Adrenal gland (tissue), 12 donors: ENCODE data around the gene TBXAS1. TPM values are rescaled to one million over a fixed set of nuclear protein-coding genes. Genes with fewer than 3 reads are reported as not detected.
A peak's percentile ranks its signal among the peaks of the same experiment; 100 is the strongest.

ENCODE experiments used
- DNase-seq, 7 donors: peaks; one replicate each; pipeline ENCODE4 v3.0.0-alpha.2; 2019 to 2020
- H3K27ac ChIP-seq, 5 donors: fragments of 200-600 bp; sonication (generic) in 4 of 5; 1 replicate in 3 of 5; 2 replicates in 2 of 5; pipeline versions ENCODE4 v1.5.1 to v1.8.0; 2016 to 2020; ENCODE audit warnings: mild to moderate bottlenecking in 1 of 5
- H3K27me3 ChIP-seq: fragments of 200-600 bp; 2 replicates; pipeline ENCODE4 v1.8.0; 2021
- H3K36me3 ChIP-seq, 2 donors: fragments of 200-600 bp; replicated peaks in 1 of 2; 1 replicate in 1 of 2; 2 replicates in 1 of 2; pipeline versions ENCODE4 v1.5.1 to v1.8.0; 2018 to 2022
- H3K4me1 ChIP-seq, 2 donors: fragments of 200-600 bp; replicated peaks in 1 of 2; 1 replicate in 1 of 2; 2 replicates in 1 of 2; pipeline versions ENCODE4 v1.5.1 to v1.8.0; 2018 to 2021
- H3K4me3 ChIP-seq, 4 donors: fragments of 200-600 bp; sonication (generic) in 3 of 4; one replicate each; pipeline ENCODE4 v1.5.1; 2016 to 2018
- H3K9me3 ChIP-seq, 3 donors: fragments of 200-600 bp; sonication (generic) in 1 of 3; replicated peaks in 1 of 3; 1 replicate in 2 of 3; 2 replicates in 1 of 3; pipeline versions ENCODE4 v1.5.1 to v1.8.0; 2016 to 2021
- CTCF ChIP-seq, 6 experiments: fragments of 450-650 bp in 4 of 6; fragments of 200-600 bp in 2 of 6; sonication (generic) in 1 of 6; IDR thresholded peaks; 1 replicate in 5 of 6; 2 replicates in 1 of 6; pipeline versions ENCODE4 v1.5.1 to v1.8.0; 2016 to 2021; ENCODE audit warnings: antibody characterized with exemption in 6 of 6, mild to moderate bottlenecking in 2 of 6, moderate library complexity in 1 of 6
- POLR2A ChIP-seq, 2 donors: fragments of 450-650 bp; IDR thresholded peaks; one replicate each; pipeline ENCODE4 v1.6.1; 2017; ENCODE audit warnings: antibody characterized with exemption in 2 of 2, mild to moderate bottlenecking in 2 of 2, moderate library complexity in 1 of 2
- WGBS, 4 donors: extraction: QIAGEN DNeasy Blood & Tissue Kit in 2 of 4; methylation state at CpG; one replicate each; pipeline versions ENCODE4 v1.1.5 to v1.1.7; 2013 to 2017; 5-methylcytosine and 5-hydroxymethylcytosine counted together
- intact Hi-C, 2 donors: fragments of 100-400 bp; cut with DNase I; formaldehyde crosslinking; loops; one replicate each; pipeline versions ENCODE4 v1.14.1 to v1.15.0; 2022 to 2023
- polyA plus RNA-seq, 3 donors: library from polyadenylated mRNA; stranded (reverse); fragments of 200-250 nt in 2 of 3; fragments of 350-450 nt in 1 of 3; fragmentation: Illumina TruSeq in 1 of 3; extraction: RNeasy Lipid Tissue Mini Kit (QIAGEN cat#74804) in 1 of 3; gene quantifications; one replicate each; pipeline ENCODE4 v1.2.3, GENCODE V29; 2013 to 2014
- total RNA-seq, 9 donors: library from RNA; depleted of rRNA in 4 of 9; stranded (reverse); fragments of >200 nt in 4 of 9; fragments of 120-200 nt in 1 of 9; fragmentation: NEBNext Ultra II Directional in 1 of 9; extraction: Animal tissue kit (Norgen Biotek cat#: 25700) in 1 of 9; gene quantifications; one replicate each; pipeline versions ENCODE4 v1.1.0 to v1.2.4, GENCODE V29; 2013 to 2023
- donor health status: healthy with polysubstance abuse.
- donor health status: Bipolar disorder and iron deficiency.
- donor health status: DM: yes; HTN: yes; CAD: no.
- donor health status: DM: no; HTN: no; CAD: no.
- donor health status: DM: no; HTN: no; CAD: no.
- donor health status: DM: yes; HTN: yes; CAD: no.

Gene TBXAS1
- total and polyA plus RNA-seq, 12 donors = 9.0 to 87.0 (median 27.3) TPM

- 82 to 94% (median 88%) methylated on average over 3 of the region's 3 CpGs for WGBS, 4 donors
- no peak overlapping the region for H3K27ac ChIP-seq
- intact Hi-C loops = no loop called here
- no peaks in the 10 kb centered on the region for H3K36me3 ChIP-seq
- no peaks in the 10 kb centered on the region for H3K9me3 ChIP-seq
- H3K4me1 ChIP-seq = peaks cover 14 to 18% of the 10 kb centered on the region in 2 donors
- DNase-seq = peak in 1 of 7 donors; percentile 13
- H3K27me3 ChIP-seq = no peaks in the 10 kb centered on the region
- H3K4me3 ChIP-seq = no peak overlapping the region
- TF ChIP-seq POLR2A (IDR thresholded peaks at IDR 0.05) (no peak), CTCF (IDR thresholded peaks at IDR 0.05) (no peak)
Measured at GRCh38 chr7:140053812-140054539, 224.9 kb downstream of the TBXAS1 start.

- no peaks in the 10 kb centered on the region for H3K9me3 ChIP-seq
- peaks cover 10 to 19% of the 10 kb centered on the region in 2 donors for H3K4me1 ChIP-seq
- no peaks in the 10 kb centered on the region for H3K27me3 ChIP-seq
- WGBS, 4 donors = 87 to 94% (median 91%) methylated on average over 4 of the region's 4 CpGs
- H3K36me3 ChIP-seq = no peaks in the 10 kb centered on the region
- no peak overlapping the region for H3K4me3 ChIP-seq
- TF ChIP-seq CTCF (IDR thresholded peaks at IDR 0.05) = no peak
- no peak for TF ChIP-seq POLR2A (IDR thresholded peaks at IDR 0.05)
- intact Hi-C loops = no loop called here
- no peak overlapping the region for H3K27ac ChIP-seq
- DNase-seq = peak in 1 of 7 donors; percentile 43
Measured at GRCh38 chr7:140054751-140055150, 225.7 kb downstream of the TBXAS1 start.

- intact Hi-C loops = no loop called here
- Histone ChIP-seq H3K27ac (no peak overlapping the region), H3K4me1 (peaks cover 10 to 23% of the 10 kb centered on the region in 2 donors), H3K36me3 (no peaks in the 10 kb centered on the region), H3K27me3 (no peaks in the 10 kb centered on the region), H3K9me3 (no peaks in the 10 kb centered on the region), H3K4me3 (no peak overlapping the region)
- no peak for TF ChIP-seq POLR2A (IDR thresholded peaks at IDR 0.05)
- TF ChIP-seq CTCF (IDR thresholded peaks at IDR 0.05) = no peak
- 95 to 100% (median 96%) methylated on average over 2 of the region's 2 CpGs for WGBS, 4 donors
- peak in 1 of 7 donors; percentile 34 for DNase-seq
Measured at GRCh38 chr7:140055833-140056232, 226.8 kb downstream of the TBXAS1 start.

- intact Hi-C loops = no loop called here
- no peaks in the 10 kb centered on the region for H3K9me3 ChIP-seq
- peaks cover 10 to 26% of the 10 kb centered on the region in 2 donors for H3K4me1 ChIP-seq
- H3K4me3 ChIP-seq = no peak overlapping the region
- DNase-seq = peak in 1 of 7 donors; percentile 46
- H3K36me3 ChIP-seq = no peaks in the 10 kb centered on the region
- TF ChIP-seq CTCF (IDR thresholded peaks at IDR 0.05) (no peak), POLR2A (IDR thresholded peaks at IDR 0.05) (no peak)
- H3K27me3 ChIP-seq = no peaks in the 10 kb centered on the region
- 92 to 96% (median 94%) methylated on average over 4 to 5 of the region's 5 CpGs for WGBS, 4 donors
- no peak overlapping the region for H3K27ac ChIP-seq
Measured at GRCh38 chr7:140056431-140057142, 227.5 kb downstream of the TBXAS1 start.
